OCI-LY3 (cell line): ENCODE results near the gene GAS2L3.

ENCODE experiments used
- H2AFZ ChIP-seq: fragments of 200-600, 300-600 bp; shearing (Covaris generic); 2 replicates; pipeline ENCODE4 v1.6.0; 2014; ENCODE audit warnings: antibody characterized with exemption, low read depth, low read length
- H3K27ac ChIP-seq: fragments of 200-600, 300-600 bp; sonication (generic); 2 replicates; pipeline ENCODE4 v1.5.1; 2014; ENCODE audit warnings: mild to moderate bottlenecking, low read length, moderate library complexity, mixed read lengths
- H3K27me3 ChIP-seq: fragments of 200-600, 300-600 bp; sonication (generic); 2 replicates; pipeline ENCODE4 v1.6.1; 2014; ENCODE audit warnings: low read depth, low read length, mixed read lengths
- H3K36me3 ChIP-seq: fragments of 200-600, 300-600 bp; sonication (generic); replicated peaks from 2 replicates; pipeline ENCODE3; 2014; ENCODE audit warnings: low read depth, low read length, mixed read lengths
- H3K4me1 ChIP-seq: fragments of 300-600, 200-600 bp; sonication (generic); 2 replicates; pipeline ENCODE4 v1.6.1; 2014; ENCODE audit warnings: low read length, mixed read lengths
- H3K4me2 ChIP-seq: fragments of 200-600, 300-600 bp; sonication (generic); 2 replicates; pipeline ENCODE4 v1.6.1; 2014; ENCODE audit warnings: low read length, mixed read lengths
- H3K4me3 ChIP-seq: fragments of 300-600, 200-600 bp; sonication (generic); 2 replicates; pipeline ENCODE4 v1.5.1; 2014; ENCODE audit warnings: antibody characterized with exemption, mild to moderate bottlenecking, low read length, moderate library complexity
- H3K79me2 ChIP-seq: fragments of 300-600, 200-600 bp; shearing (Covaris generic); 2 replicates; pipeline ENCODE4 v1.6.1; 2014; ENCODE audit warnings: mild to moderate bottlenecking, low read length, mixed read lengths
- H3K9ac ChIP-seq: fragments of 300-600, 200-600 bp; shearing (Covaris generic); 2 replicates; pipeline ENCODE4 v1.6.0; 2014; ENCODE audit warnings: mild to moderate bottlenecking, low read length, moderate library complexity
- H3K9me3 ChIP-seq: fragments of 200-600, 300-600 bp; shearing (Covaris generic); 2 replicates; pipeline ENCODE4 v1.6.1; 2014; ENCODE audit warnings: low read length, mixed read lengths; ENCODE audit not compliant: insufficient read depth
- H4K20me1 ChIP-seq: fragments of 200-600, 300-600 bp; sonication (generic); 2 replicates; pipeline ENCODE4 v1.6.1; 2016; ENCODE audit warnings: low read length, mixed read lengths; ENCODE audit not compliant: insufficient read depth
- EZH2phosphoT487 ChIP-seq: fragments of 200-600 bp; shearing (Covaris generic); IDR thresholded peaks from 2 replicates; pipeline ENCODE4 v1.6.1; 2018; ENCODE audit warnings: antibody characterized with exemption, mixed run types, low read depth
- TF ChIP-seq, protein P1 (sequence below): fragments of 200-600, 300-600 bp; sonication (generic); IDR thresholded peaks from 2 replicates; pipeline ENCODE4 v1.5.1; 2014; ENCODE audit warnings: antibody characterized with exemption, low read length, low read depth

The GAS2L3 gene

DNA sequence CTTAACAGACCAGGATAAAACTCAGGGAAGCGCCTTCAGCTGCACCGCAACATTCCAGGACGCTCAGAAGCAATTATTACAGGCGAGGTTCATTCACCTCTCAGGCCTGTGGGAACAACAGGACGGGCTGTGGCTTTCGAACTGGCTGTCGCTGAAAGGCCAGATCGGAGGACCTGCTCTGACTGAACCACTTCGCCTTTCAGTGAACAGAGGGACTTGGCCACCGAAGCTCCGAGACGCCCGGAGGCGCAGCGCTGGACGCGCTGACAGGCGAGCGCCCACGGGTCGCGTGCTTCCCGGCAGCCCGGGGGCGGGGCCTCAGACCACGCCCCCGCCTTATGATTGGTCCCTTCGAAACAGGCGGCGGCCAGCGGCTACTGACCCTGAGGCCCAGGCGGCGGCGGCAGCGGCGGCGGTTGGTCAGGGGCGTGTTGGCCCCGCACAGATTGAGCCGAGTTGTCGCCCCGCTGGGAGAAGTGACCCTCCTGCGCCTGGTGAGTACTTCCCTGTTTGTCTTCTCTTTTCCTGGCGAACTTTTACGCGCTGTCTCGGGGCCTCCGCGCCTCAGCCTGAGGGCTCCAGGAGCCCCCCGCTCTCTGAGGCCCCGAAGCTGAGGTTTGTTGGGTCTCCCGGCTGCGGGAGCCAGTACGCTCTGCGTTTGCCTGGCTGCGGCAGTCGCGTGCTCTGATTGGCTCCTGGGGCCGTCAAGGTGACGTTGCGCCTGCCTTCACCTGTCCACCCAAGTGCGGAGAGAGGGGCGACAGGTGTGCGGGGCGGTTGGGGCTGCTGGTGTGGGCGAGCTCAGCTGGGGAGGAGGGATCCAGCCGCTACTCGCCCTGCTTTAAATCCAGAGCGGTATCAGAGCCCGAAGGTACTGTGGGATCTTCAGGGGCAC is at the start of gene GAS2L3:
TSS of gene GAS2L3 (plus strand) at position 393 of the 895 bp plus-strand sequence. CDS start 21,221 bp downstream, outside the sequence.
- H3K27me3 ChIP-seq: no peaks in the 10 kb centered on the region
- no peak within 1 kb of the TSS for H3K27ac ChIP-seq
- H3K4me1 ChIP-seq: peaks cover 3% of the 10 kb centered on the region
- H4K20me1 ChIP-seq: no peaks in the 10 kb centered on the region
- no peak within 1 kb of the TSS for H3K4me2 ChIP-seq
- TF ChIP-seq, protein P1, sequence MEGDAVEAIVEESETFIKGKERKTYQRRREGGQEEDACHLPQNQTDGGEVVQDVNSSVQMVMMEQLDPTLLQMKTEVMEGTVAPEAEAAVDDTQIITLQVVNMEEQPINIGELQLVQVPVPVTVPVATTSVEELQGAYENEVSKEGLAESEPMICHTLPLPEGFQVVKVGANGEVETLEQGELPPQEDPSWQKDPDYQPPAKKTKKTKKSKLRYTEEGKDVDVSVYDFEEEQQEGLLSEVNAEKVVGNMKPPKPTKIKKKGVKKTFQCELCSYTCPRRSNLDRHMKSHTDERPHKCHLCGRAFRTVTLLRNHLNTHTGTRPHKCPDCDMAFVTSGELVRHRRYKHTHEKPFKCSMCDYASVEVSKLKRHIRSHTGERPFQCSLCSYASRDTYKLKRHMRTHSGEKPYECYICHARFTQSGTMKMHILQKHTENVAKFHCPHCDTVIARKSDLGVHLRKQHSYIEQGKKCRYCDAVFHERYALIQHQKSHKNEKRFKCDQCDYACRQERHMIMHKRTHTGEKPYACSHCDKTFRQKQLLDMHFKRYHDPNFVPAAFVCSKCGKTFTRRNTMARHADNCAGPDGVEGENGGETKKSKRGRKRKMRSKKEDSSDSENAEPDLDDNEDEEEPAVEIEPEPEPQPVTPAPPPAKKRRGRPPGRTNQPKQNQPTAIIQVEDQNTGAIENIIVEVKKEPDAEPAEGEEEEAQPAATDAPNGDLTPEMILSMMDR: no peak
- TF ChIP-seq EZH2phosphoT487: no peak
- no peaks in the 10 kb centered on the region for H3K9me3 ChIP-seq
- no peaks in the 10 kb centered on the region for H3K79me2 ChIP-seq
- no peak within 1 kb of the TSS for H3K4me3 ChIP-seq
- H2AFZ ChIP-seq: no peak within 1 kb of the TSS
- H3K36me3 ChIP-seq: no peaks in the 10 kb centered on the region
- no peak within 1 kb of the TSS for H3K9ac ChIP-seq

DNA sequence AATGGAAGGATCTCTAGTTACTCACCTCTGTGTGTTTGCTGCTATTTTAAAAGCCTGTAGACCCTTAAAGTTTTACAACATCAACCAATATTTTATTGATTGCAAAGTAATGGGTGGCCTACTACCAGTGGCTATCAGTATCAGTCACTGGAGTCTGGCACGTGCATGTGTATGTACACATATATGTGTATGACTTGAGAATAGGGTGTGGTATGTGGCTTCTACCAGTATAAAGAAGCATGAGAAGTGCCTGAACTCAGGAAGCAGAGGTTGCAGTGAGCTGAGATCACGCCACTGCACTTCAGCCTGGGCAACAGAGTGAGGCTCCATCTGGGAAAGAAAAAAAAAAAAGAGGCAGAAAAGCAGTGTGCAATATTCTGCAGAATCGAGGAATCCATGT is 45.5 kb upstream of the GAS2L3 start:
- no peak overlapping the region for H2AFZ ChIP-seq
- no peak overlapping the region for H3K4me3 ChIP-seq
- H3K4me1 ChIP-seq: no peaks in the 10 kb centered on the region
- no peaks in the 10 kb centered on the region for H4K20me1 ChIP-seq
- H3K9ac ChIP-seq: no peak overlapping the region
- no peak for TF ChIP-seq EZH2phosphoT487
- TF ChIP-seq, protein P1: no peak
- H3K4me2 ChIP-seq: no peak overlapping the region
- H3K27ac ChIP-seq: no peak overlapping the region
- no peaks in the 10 kb centered on the region for H3K9me3 ChIP-seq
- no peaks in the 10 kb centered on the region for H3K79me2 ChIP-seq
- H3K27me3 ChIP-seq: peaks cover 49% of the 10 kb centered on the region
- H3K36me3 ChIP-seq: no peaks in the 10 kb centered on the region

DNA sequence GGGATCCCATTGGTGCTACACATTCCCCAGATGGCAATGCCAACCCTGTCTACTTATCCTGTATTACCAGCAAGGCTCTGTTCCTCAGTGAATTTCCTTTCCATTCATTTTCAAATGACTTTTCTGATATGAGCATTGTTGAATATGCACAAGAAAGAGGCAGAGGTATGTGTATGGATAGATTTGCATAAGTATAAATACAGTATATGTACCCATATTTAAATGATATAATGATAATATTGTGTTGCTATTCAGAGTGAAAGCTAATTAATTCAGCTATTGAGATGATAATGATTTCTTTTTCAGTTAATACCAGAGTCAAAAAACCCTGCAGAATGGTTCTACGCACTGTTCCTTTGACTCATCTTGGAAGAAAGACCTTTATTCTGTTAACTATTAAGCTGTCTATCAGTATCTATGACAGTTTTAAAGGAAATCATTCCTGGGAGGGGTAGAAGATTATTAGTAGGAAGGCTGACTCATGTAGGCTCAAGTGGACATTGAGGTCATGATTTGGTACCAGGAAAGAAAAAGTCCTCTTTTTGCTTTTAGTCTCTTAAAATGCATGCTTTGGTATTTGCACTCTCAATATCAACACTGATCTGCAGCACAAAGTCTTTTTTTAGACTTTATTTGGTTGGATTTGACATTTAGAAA is 44.9 kb upstream of the GAS2L3 start:
- Histone ChIP-seq H3K9me3 (no peaks in the 10 kb centered on the region), H3K79me2 (no peaks in the 10 kb centered on the region), H3K27me3 (peaks cover 49% of the 10 kb centered on the region), H3K4me3 (no peak overlapping the region), H3K4me1 (no peaks in the 10 kb centered on the region), H4K20me1 (no peaks in the 10 kb centered on the region), H3K9ac (no peak overlapping the region), H3K36me3 (no peaks in the 10 kb centered on the region), H2AFZ (no peak overlapping the region), H3K27ac (no peak overlapping the region), H3K4me2 (no peak overlapping the region)
- TF ChIP-seq, protein P1: no peak
- TF ChIP-seq EZH2phosphoT487: no peak

- Histone ChIP-seq H4K20me1 (no peaks in the 10 kb centered on the region), H3K9me3 (no peaks in the 10 kb centered on the region), H3K4me2 (no peak overlapping the region), H3K27ac (no peak overlapping the region), H3K4me1 (no peaks in the 10 kb centered on the region), H3K9ac (no peak overlapping the region), H3K79me2 (no peaks in the 10 kb centered on the region), H3K27me3 (peaks cover 50% of the 10 kb centered on the region), H2AFZ (no peak overlapping the region), H3K36me3 (no peaks in the 10 kb centered on the region), H3K4me3 (no peak overlapping the region)
- TF ChIP-seq EZH2phosphoT487: no peak
- TF ChIP-seq, protein P1: no peak
Observed at GRCh38 chr12:100529756-100530350, 43.6 kb upstream of the GAS2L3 start.
